Stimulated activated CD8-positive, alpha-beta memory T cell treated with anti-CD3 and anti-CD28 coated beads, Interleukin-4, amount 100 ng/mL, for 48 hours (primary cell): ENCODE results near the gene PPP1R12B.

Experiments
- DNase-seq: peaks from one replicate; pipeline ENCODE4 v3.0.0-alpha.2; 2020

PPP1R12B gene

GRCh38 chr1:202348509-202349205 lies at the start of gene PPP1R12B:
PPP1R12B (plus strand) TSS chr1:202348699; CDS start chr1:202348852, 153 bp downstream.
- DNase-seq, result peak; percentile 96

- no peak for DNase-seq
Observed at GRCh38 chr1:202302166-202302565, 46.3 kb upstream of the PPP1R12B start.

- no peak for DNase-seq
Observed at GRCh38 chr1:202304375-202304774, 44.1 kb upstream of the PPP1R12B start.

GRCh38 chr1:202305168-202305567 lies 43.3 kb upstream of the PPP1R12B start:
- no peak for DNase-seq

- DNase-seq, result no peak
Observed at GRCh38 chr1:202306535-202307345, 41.8 kb upstream of the PPP1R12B start.

GRCh38 chr1:202310071-202310725 lies 38.3 kb upstream of the PPP1R12B start:
- DNase-seq, result no peak

- no peak for DNase-seq
Observed at GRCh38 chr1:202310746-202311145, 37.8 kb upstream of the PPP1R12B start.

- no peak for DNase-seq
Observed at GRCh38 chr1:202311875-202312635, 36.4 kb upstream of the PPP1R12B start.

GRCh38 chr1:202315576-202316168 lies 32.8 kb upstream of the PPP1R12B start:
- peak; percentile 84 for DNase-seq

- no peak for DNase-seq
Observed at GRCh38 chr1:202316186-202316585, 32.3 kb upstream of the PPP1R12B start.

- DNase-seq, result no peak
Observed at GRCh38 chr1:202317941-202318925, 30.3 kb upstream of the PPP1R12B start.

- no peak for DNase-seq
Observed at GRCh38 chr1:202319381-202320080, 29.0 kb upstream of the PPP1R12B start.

GRCh38 chr1:202320081-202320405 lies 28.5 kb upstream of the PPP1R12B start:
- peak; percentile 20 for DNase-seq

- peak; percentile 4 for DNase-seq
Observed at GRCh38 chr1:202323731-202324130, 24.8 kb upstream of the PPP1R12B start.

GRCh38 chr1:202324646-202325045 lies 23.9 kb upstream of the PPP1R12B start:
- no peak for DNase-seq

- no peak for DNase-seq
Observed at GRCh38 chr1:202329891-202330290, 18.6 kb upstream of the PPP1R12B start.

GRCh38 chr1:202333861-202334260 lies 14.6 kb upstream of the PPP1R12B start:
- DNase-seq, result no peak

- DNase-seq, result no peak
Observed at GRCh38 chr1:202343652-202344349, 4.7 kb upstream of the PPP1R12B start.

GRCh38 chr1:202348005-202348508 lies 442 bp upstream of the PPP1R12B start:
- DNase-seq, result no peak
